Tibial nerve (tissue), 4 donors: Measurements from ENCODE around the gene FGFR3.

ENCODE experiments used
- CTCF ChIP-seq, 5 experiments: fragments of 200-600 bp in 3 of 5; fragments of 450-650 bp in 2 of 5; sonication (generic) in 3 of 5; IDR thresholded peaks; one replicate each; pipeline ENCODE4 v1.5.1; 2016 to 2019; ENCODE audit warnings: antibody characterized with exemption in 5 of 5, mild to moderate bottlenecking in 3 of 5, moderate library complexity in 2 of 5
- EP300 ChIP-seq, 2 donors: sonication (generic); formaldehyde crosslinking; IDR thresholded peaks; one replicate each; pipeline ENCODE4 v1.6.1; 2017; ENCODE audit warnings: antibody characterized with exemption in 2 of 2, mild to moderate bottlenecking in 1 of 2
- POLR2A ChIP-seq, 2 donors: fragments of 450-650 bp; IDR thresholded peaks; one replicate each; pipeline ENCODE4 v1.6.1; 2017; ENCODE audit warnings: antibody characterized with exemption in 2 of 2, mild to moderate bottlenecking in 2 of 2, moderate library complexity in 2 of 2

- TF ChIP-seq CTCF (IDR thresholded peaks at IDR 0.05) (no peak), EP300 (IDR thresholded peaks at IDR 0.05) (no peak), POLR2A (IDR thresholded peaks at IDR 0.05) (no peak)
These were observed 37.8 kb upstream of the FGFR3 start for GRCh38 chr4:1755297-1755696.
